ENCODE measurements around the gene HSF2BP.
"Not testable (repeated sequence)": the region's sequence is repeated elsewhere in the genome, so short reads cannot be mapped to it uniquely, and the experiment has no call there.

The HSF2BP gene

DNA sequence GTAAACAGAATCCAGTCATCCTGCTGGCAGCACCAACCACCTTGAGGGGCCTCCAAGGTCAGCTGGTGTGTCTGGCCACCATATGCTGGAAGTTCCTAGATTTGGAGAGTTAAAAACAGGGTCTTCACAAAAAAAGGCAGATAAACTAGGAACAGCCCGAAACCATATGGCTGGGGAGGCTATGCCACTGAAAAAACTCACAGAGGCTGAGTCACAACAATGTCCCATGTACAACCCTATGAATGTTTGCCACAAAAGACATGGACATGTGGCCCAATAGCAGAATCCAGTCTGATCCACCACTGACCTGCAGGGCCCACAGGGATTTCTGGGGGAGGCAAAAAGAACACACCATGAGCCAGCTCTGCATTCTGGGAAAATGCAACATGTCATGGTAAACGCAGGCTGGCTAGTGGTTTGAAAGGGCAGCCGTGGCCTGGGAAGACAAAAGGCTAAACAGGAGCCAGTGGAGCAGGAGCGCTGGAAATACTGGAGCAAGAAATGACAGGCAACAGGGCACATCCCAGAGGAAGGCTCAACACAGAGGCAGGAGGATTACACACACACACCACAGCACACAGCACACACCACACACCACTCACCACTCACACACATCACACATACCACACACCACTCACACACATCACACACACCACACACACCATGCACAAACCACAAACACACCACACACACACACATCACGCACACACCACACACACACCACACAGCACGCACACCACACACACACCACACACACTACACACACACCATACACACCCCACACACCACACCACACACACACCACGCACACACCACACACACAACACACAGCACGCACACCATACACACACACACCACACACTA is 55.4 kb downstream of the HSF2BP start:
- in situ Hi-C loops (cut with MboI; ENCODE audit: low pct_unique_long_range_greater_than_20kb, low sequenced_read_pairs) = no loop called here
- no peak for DNase-seq

DNA sequence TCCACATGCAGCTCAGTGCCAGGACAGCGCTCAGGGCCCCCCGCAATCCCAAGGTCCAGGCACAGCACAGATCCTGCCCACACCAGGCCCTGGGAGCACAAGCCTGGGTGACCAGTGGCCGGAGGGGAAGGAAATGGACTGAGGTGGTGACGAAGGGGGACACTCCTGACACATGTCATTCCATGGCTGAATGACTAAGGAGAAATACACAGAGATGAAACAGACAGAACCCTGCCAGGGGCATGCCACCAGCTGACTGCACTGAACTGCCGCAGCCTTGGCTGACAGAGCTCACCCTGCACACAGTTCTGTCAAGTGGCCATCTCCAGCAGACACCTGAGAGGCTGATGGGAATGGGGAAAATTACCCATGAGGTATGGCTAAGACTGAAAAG is 56.1 kb downstream of the HSF2BP start:
- in situ Hi-C loops (cut with MboI; ENCODE audit: low pct_unique_long_range_greater_than_20kb, low sequenced_read_pairs) = no loop called here
- DNase-seq = no peak

DNA sequence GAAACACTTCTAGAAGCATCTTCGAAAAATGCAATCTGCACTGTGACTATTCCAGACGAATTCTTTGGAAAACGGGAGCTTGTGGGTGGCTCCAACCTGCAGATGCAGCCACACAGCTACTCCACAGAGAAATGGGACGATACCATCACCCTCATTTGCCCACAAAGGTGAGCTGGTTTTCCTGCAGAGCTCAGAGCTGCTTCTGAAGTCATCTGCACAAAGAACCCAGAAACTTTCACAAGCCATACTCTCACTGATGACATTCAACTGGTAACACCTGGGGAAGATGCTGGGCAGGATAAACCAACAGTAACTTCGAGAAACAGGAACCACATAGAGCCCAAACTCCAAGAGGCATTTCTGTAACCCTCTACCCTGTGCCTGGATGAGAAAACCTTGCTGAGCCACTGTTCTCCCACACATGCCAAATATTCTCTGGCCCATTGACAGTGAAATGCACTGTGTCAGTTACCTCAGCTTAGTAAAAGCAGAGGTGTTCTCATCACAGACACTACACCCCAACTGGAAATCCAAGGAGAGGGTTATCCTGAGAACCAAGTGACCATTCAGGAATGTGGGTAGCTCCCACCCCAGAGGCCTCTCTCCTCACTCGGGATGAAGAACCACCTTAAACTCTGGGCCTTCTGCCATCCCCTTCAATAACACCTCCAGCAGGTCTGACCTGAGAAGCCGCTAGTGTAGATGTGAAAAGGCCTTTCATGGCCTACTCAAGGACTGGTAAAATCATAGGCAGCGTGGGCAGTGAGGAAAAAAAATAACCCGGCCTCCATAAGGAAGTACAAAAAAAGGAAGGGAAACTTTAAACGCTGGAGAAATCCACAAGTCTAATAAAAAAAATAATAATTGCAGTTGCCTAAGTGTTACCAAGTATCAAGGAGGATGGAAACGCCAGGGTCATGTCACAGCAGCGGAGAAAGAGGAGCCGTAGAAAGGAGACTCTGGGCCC is 56.7 kb downstream of the HSF2BP start:
- in situ Hi-C loops (cut with MboI; ENCODE audit: low pct_unique_long_range_greater_than_20kb, low sequenced_read_pairs) = no loop called here
- no peak for DNase-seq

DNA sequence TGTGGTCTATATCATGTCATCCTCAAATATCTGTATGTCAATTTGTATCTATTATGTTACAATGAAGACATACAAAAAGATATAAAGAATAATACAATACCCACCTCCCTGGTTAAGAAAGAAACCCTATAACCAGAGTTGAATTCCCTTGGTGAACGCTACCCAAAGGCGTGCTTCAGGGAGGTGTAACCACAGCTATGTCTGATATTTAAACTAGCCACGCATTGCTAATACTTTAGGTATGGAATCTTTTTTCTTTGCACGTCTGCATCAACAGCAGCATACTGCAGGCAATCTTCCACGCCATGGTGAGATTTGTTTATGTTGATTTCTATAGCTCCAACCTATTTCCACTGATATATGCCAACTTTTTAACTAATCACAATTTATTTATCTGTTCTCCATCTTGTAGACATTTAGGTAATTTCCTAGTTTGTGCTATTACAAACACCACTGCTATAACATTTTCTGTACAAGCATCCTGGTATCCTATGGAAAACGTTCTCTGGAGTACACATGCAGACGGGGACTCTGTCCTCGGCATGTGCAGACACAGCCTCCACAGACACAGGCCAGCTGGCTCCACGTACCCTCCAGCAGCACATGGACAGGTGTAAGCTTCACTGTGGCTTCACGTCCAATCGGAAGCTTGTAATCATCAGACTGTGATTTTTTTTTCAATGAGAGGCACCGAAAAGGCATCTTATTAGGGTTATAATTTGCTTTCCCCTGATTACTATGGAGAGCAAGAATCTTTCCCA is 58.5 kb downstream of the HSF2BP start:
- in situ Hi-C loops (cut with MboI; ENCODE audit: low pct_unique_long_range_greater_than_20kb, low sequenced_read_pairs) = no loop called here
- DNase-seq = no peak

DNA sequence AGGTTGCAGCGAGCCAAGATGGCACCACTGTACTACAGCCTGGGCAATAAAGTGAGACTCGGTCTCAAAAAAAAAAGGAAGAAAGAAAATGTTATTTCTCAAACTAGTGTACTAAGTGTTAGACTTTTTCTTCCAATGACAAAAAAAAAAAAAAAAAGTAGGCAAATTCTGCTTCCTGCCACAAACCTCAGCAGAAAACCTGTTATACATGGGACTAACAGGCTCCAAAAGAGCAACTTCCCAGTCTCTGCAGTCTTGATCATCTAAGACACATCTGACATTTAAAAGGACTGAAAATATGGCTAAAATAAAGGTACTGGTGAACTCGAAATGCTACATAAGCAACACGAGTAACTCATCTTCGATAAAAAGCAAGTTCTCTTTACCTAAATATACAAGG is 59.6 kb downstream of the HSF2BP start:
- in situ Hi-C loops (cut with MboI; ENCODE audit: low pct_unique_long_range_greater_than_20kb, low sequenced_read_pairs) = no loop called here
- DNase-seq = no peak

DNA sequence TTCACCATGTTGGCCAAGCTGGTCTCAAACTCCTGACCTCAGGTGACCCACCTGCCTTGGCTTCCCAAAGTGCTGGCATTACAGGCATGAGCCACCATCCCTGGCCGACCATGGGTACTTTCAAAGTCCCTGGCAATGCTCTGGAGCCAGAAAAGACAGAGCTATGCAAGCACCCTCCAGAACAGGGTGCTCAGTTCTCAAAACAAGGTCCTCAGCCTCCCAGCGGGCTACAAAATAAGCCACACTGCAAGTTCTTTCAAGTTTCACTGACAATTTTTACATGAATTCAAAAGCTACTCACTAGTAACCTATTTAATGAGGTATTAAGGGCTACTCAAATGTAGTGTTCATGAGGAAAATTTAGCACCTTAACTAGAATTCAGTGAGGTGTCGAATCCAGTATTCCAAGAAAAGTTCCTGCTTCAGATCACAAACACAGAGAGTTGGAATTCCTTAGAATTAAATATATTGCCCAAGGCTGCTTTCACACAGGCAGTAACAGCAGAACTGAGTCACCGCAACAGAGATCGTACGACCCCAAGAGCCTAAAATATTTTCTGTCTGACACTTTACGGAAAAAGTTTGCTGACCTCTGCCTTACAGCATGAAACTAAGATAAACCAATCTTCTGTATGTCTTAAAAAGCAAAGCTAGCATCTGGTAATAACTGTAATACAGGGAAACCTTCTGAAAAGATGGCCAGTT is 60.7 kb downstream of the HSF2BP start:
- DNase-seq = no peak
- in situ Hi-C loops (cut with MboI; ENCODE audit: low pct_unique_long_range_greater_than_20kb, low sequenced_read_pairs) = no loop called here

DNA sequence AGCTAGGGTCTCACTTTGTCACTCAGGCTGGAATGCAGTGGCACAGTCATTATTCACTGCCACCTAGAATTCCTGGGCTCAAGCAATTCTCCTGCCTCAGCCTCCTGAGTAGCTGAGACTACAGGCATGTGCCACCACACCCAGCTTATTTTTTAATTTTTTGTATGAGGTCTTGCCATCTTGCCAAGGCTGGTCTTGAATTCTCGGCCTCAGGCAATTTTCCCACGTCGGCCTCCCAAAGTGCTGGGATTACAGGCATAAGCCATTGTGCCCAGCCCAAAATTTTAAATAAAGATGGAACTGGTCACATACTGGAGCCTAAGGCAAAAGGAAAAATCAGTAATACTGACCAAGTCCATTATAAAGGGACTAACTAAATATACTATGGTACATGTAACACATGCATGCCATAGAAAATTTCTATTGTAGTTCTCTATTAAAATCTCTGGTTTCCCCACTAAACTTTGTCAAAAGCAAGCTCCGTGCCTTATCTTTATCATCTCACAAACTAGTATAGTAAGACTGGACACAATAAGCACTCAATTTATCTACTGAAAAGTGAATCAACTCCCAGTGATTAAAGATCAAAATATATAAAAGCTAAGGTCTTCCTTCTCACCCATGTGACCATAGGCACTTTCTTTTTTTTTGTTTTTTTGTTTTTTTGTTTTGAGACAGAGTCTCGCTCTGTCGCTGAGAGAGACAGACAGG is 61.6 kb downstream of the HSF2BP start:
- DNase-seq = no peak
- in situ Hi-C loops (cut with MboI; ENCODE audit: low pct_unique_long_range_greater_than_20kb, low sequenced_read_pairs) = no loop called here

DNA sequence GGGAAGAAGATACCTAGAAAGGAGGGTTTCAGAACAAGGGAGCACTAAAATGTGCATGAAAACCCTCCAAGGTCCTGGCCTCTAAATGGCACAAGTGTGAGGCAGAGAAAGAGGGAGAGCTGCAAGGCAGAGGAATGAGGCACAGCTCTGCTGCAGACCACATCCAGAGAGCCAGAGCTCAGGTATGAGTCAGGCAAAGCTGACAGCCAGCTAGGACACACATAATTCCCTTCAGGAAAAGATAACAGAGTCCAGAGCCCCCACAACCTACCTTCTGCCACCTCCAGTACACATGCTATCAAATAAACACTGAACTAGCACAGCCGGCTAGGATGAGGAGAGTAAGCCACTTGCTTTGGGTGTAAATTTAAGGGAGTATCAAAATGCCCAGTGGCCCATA is 62.2 kb downstream of the HSF2BP start:
- DNase-seq = no peak
- in situ Hi-C loops (cut with MboI; ENCODE audit: low pct_unique_long_range_greater_than_20kb, low sequenced_read_pairs) = no loop called here

DNA sequence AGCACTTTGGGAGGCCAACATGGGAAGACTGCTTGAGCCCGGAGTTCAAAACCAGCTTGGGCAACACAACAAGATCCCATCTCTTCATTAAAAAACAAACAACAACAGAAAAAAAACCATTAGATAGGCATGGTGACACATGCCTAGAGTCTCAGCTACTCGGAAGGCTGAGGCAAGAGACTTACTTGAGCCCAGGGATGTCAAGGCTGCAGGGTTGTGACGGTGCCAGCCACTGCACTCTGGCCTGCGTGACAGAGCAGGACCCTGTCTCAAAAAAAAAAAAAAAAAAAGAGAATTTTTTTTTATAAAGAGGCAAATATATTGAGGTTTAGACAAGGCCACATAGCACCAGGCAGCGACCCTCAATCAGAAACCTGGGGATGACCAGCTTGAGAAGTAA is 62.7 kb downstream of the HSF2BP start:
- in situ Hi-C loops (cut with MboI; ENCODE audit: low pct_unique_long_range_greater_than_20kb, low sequenced_read_pairs) = no loop called here
- no peak for DNase-seq

DNA sequence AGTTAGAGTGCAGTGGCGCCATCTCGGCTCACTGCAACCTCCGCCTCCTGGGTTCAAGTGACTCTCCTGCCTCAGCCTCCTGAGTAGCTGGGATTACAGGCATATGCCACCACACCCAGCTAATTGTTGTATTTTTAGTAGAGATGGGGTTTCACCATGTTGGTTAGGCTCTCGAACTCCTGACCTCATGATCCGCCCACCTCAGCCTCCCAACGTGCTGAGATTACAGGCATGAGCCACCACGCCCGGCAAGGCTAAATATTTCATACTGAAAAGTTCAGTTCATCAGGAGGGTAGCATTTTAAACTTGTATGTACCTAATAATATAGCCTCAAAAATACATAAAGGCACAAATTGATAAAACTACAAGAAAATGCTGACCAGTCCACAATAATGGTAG is 63.5 kb downstream of the HSF2BP start:
- in situ Hi-C loops (cut with MboI; ENCODE audit: low pct_unique_long_range_greater_than_20kb, low sequenced_read_pairs); DNase-seq: not testable (repeated sequence)

DNA sequence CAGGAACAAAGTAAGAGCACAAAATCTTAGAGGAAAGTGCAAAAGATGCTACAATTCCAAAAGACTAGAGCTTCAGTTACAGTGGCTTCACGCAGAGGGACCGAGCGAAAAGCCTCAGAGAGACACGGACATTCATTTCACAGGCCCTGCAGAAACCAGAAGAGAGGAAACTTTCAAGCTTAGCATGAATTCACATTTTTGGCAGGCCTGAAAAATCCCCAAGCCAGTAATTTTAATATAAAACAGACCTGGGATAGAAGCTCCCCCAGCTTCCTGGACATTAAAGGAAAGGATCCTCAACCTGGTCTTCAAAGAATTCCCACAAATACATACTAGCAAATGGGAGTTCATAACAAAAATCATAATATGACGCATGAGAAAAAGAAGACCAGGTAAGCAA is 66.2 kb downstream of the HSF2BP start:
- no peak for DNase-seq

DNA sequence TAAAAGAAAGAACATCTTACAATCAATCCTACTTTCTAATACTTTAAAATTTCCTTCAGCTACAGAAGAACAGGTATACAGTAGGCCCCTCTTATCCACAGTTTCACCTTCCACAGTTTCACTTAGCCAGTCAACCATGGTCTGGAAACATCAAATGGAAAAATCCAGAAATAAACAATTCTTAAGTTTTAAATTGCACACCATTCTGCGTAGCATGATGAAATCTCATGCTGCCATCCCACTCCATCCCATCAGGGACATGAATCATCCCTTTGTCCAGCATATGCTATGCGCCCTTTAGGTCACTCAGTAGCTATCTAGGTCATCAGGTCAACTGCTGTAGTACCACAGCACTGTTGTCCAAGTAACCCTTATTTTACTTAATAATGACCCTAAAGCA is 67.7 kb downstream of the HSF2BP start:
- DNase-seq = no peak
- in situ Hi-C loops (cut with MboI; ENCODE audit: low pct_unique_long_range_greater_than_20kb, low sequenced_read_pairs) = no loop called here

More for the DNA sequence above, 66.2 kb downstream of the HSF2BP start:
- in situ Hi-C loops (cut with MboI; ENCODE audit: low pct_unique_long_range_greater_than_20kb, low sequenced_read_pairs) = no loop called here

DNA sequence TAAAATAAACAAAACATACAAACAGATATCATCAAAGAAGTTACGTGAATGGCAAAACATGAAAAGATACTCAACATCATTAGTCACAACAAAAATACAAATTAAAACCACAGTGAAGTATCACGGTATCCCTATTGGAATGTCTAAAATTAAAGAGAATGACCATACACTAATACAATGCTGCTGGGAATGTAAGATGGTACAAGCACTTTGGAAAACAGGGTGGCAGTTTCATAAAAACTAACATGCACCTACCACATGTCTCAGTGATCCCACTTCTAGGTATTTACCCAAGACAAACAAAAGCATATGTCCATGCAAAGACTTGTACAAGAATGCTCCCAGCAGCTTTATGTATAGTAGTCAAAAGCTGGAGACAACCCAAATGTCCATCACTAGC is 69.1 kb downstream of the HSF2BP start:
- no peak for DNase-seq
- in situ Hi-C loops (cut with MboI; ENCODE audit: low pct_unique_long_range_greater_than_20kb, low sequenced_read_pairs) = no loop called here

DNA sequence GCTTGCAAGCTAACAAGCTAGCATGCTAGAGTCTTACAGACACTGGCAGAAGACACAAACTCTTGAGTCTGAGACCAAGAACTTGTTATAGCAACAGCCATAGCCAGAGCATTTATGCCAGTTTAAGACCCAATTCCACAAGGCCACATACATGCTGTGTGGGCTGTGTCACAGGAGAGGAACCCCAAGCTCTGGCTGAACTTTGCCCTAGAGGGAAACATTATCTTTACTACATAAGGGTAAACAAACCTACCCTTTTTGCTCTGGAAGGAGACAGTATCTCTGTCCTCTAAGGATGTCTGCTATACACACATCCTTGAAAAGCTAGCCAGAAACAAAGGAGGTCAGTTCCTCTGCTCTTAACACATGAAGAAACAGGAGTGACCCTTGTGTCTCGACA is 70.3 kb downstream of the HSF2BP start:
- no peak for DNase-seq
- in situ Hi-C loops (cut with MboI; ENCODE audit: low pct_unique_long_range_greater_than_20kb, low sequenced_read_pairs) = no loop called here

DNA sequence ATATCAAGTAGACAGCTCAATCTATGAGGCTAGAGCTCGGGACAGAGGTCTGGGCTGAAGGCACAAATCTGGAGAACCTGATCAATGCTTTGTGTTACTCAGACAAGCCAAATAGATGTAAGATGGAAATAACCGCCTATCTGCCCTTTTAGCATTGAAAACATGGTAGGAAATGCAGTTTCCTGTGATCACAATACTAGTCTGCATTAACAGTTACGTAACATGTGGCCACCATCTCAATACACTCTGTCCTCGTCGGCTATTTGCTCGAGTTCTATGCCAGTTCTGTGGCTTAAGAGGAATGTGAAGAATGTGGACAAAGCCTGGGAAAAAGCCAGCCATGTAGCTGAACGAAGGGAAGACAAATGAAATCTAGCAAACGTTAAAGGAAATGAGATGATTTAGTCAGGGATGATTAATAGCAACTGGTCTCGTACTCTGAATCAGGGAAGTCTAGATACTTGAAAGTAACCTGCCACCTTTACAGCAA is 73.3 kb downstream of the HSF2BP start:
- DNase-seq = no peak
- in situ Hi-C loops (cut with MboI; ENCODE audit: low pct_unique_long_range_greater_than_20kb, low sequenced_read_pairs) = no loop called here

DNA sequence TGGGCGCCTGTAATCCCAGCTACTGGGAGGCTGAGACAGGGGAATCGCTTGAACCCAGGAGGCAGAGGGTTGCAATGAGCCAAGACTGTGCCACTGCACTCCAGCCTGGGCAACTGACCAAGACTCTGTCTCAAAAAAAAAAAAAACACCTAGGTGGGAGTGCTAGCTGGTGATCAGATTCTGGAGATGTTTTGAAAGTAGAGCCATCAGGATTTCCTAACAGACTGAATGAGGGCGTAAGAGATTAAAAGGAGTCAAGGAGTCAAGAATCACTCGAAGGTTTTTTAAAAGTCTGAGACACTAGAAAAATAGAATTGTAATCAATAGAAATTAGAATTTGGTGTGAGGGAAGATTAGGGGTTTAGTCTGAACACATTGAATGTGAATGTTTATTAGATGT is 73.8 kb downstream of the HSF2BP start:
- in situ Hi-C loops (cut with MboI; ENCODE audit: low pct_unique_long_range_greater_than_20kb, low sequenced_read_pairs) = no loop called here
- DNase-seq = no peak

DNA sequence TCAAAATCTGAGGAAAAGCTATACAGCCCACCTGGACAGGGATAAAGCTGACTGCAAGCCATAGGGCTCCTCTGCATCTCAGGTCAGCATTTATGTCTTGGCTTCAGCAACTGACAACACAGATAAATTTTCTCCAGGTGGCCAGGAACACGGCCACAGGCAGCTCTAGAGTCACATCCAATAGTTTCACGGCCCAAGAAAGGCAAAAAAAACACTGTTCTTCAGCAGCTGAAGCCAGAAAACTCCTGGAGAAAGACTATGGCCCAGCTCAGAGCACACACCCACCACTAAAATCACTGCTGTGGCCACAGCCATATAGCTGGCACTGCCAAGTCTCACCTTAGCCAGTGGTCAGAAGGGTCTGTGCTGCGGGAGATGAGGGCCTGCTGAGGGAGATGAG is 77.8 kb downstream of the HSF2BP start:
- in situ Hi-C loops (cut with MboI; ENCODE audit: low pct_unique_long_range_greater_than_20kb, low sequenced_read_pairs) = no loop called here

DNA sequence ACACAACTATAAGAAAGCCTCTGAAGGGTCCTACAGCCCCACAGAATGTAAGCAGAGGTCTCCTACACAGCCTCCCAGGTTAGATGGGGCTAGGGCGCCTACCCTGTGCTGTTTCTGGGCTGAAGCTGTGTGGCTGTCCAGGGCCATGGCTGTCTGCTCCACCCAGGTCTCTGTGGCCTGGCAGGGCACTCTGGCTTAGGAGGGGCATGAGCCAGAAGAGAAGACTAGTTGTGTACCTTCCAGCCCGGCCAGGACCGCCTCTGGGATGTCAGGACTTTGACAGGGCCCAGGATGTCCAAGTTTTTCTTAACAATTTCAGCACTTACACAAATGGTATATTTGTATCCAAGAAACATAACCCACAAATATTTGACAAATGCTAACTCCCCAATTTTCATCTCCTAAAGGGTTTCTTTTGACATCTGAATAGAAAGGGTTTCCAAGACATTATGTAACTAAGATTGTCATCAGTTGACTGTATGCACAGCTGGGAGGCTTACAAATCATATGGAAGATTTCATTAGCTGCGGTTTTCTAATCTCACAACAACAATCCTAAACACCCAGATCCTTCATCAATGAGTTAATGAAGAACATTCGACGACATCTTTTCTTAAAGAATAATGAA is 80.5 kb downstream of the HSF2BP start:
- no peak for DNase-seq
- in situ Hi-C loops (cut with MboI; ENCODE audit: low pct_unique_long_range_greater_than_20kb, low sequenced_read_pairs) = no loop called here

More for the DNA sequence above, 77.8 kb downstream of the HSF2BP start:
- no peak for DNase-seq
